ENCODE measurements around the gene TFB1M. TPM values are rescaled to one million over a fixed set of nuclear protein-coding genes. Genes with fewer than 3 reads are reported as not detected.

The TFB1M gene
- total RNA-seq, 1 experiment from 2014 or later = 45.0 TPM

Other genes starting within 250 kb of the TFB1M start
- not detected in 2 replicates for gene CLDN20, start 50.5 kb downstream of the TFB1M start, total RNA-seq (2014; rRNA removed; shearing (Covaris generic); ENCODE audit: low replicate concordance)
- gene NOX3, start 141.4 kb upstream of the TFB1M start, total RNA-seq (2014; rRNA removed; shearing (Covaris generic); ENCODE audit: low replicate concordance) = not detected in 2 replicates

Data from Karpas-422 (cell line).